Measurements from ENCODE around the gene SCAMP3.

Gene SCAMP3

DNA sequence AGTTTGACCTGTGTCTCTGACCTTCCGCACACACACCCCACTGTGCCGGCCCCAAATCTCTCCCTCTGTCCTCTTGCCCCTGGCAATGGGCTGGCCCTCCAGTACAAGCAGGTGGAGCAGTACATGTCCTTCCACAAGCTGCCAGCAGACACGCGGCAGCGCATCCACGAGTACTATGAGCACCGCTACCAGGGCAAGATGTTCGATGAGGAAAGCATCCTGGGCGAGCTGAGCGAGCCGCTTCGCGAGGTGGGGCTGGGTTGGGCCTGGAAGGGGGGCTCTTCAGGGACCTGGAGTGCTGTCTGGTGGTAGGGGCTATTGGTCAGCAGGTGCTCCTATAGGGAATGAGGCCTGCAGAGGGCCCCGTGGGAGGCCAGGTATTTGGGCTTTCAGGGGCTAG lies 22.9 kb upstream of the SCAMP3 start:
- no peak for DNase-seq

DNA sequence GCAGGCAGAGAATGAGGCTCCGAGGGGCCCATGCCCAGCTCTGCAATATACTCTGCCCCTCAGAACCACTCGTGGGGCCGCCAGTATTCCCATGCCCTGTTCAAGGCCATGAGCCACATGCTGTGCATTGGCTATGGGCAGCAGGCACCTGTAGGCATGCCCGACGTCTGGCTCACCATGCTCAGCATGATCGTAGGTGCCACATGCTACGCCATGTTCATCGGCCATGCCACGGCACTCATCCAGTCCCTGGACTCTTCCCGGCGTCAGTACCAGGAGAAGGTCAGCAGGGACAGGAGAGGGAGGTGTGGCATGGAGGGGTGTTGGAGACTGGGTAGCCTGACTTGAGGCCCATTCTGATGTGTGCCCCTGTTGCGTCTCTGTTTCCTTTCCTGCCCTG lies 22.3 kb upstream of the SCAMP3 start:
- no peak for DNase-seq

DNA sequence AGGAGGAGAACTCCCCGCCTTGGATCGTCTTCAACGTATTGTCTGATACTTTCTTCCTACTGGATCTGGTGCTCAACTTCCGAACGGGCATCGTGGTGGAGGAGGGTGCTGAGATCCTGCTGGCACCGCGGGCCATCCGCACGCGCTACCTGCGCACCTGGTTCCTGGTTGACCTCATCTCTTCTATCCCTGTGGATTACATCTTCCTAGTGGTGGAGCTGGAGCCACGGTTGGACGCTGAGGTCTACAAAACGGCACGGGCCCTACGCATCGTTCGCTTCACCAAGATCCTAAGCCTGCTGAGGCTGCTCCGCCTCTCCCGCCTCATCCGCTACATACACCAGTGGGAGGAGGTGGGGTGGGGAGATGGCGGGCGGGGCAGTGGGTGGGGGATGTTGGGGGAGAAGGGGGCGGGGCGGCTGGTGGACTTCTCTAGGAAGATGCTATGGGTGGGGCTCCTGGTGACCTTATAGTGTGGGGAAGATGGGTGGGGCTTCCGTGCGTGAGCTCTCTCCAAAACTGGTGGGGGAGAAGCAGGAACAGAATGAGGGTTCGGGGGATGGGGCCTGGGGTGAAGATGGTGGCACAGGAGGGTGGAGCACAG lies 20.4 kb upstream of the SCAMP3 start:
- DNase-seq, result no peak

DNA sequence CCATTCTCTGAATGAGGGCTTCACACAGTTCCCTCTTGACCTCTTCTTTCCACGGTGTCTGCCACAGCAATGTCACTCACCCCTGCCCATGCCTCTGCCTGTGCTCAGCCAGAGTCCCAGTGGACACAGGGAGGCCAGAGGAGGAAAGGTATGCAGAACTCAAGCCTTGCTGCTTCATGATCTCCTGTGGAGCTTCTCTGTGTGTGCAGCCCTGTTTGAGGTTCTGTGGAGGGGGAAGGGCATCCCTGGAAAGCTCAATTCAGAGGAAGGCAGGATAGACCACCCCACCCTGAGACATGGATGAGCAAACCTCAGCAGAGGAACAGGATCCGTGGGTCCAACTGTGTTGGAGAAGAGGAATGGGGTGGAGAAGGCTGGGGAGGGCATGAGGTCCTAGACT lies 17.1 kb upstream of the SCAMP3 start:
- no peak for DNase-seq

DNA sequence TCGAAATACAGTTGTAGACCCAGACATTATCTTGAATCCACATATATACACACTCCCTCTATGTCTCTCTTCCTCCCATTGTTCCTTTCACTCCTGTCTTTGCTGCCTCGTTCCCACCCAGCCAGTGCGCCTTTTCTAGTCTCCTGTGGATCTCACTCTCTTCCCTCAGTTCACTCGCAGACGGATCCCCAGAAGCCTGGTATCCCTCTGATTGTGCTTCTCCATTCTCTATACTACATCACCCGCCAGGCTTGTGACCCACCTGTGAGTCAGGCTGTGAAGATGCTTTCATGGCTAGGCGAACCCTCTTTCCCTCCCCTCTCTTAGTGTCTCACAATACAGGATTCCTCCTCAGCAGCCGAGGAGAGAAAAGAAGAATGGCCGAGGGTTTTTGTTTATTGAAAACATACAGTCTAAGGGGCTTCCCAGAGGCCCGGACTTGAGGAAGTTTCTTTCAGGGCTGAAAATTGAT lies 16.6 kb upstream of the SCAMP3 start:
- no peak for DNase-seq

DNA sequence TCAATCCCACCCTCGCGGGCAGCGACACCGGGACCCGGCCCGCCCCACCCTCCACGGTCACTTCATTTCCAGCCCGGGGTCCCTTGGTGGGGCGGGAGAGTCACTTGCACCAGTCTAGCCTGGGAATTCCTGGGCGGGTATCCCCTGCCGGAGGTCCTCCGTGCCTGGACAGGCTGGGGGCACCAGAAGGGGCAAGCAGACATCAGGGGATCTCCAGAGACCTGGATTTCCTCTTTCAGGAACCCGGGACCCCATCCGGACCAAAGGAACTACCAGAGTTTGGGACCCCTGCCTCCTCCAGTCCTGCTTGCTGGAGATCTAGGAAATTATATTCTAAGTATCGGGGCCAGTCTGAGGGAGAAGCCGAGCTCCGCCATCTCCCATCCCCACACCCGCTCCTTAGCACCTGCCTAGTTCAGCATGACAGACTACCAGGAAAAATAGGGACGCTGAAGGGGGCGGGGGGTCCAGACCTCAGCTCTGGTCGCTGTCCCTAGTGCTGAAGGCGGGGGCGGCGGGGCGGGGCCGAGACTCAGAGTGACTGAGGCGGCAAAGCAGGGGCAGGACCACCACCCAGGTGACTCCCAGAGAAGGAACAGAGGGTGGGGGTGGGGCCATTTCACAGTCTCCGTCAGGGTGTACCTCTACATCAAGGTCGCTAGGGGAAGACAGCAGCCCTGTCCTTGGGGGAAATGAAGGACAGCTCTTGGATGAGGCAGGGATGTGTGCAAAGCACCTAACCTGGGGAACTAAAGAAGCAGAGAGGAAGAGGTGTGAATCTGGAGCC lies 15.9 kb upstream of the SCAMP3 start:
- DNase-seq, result peak; percentile 88

DNA sequence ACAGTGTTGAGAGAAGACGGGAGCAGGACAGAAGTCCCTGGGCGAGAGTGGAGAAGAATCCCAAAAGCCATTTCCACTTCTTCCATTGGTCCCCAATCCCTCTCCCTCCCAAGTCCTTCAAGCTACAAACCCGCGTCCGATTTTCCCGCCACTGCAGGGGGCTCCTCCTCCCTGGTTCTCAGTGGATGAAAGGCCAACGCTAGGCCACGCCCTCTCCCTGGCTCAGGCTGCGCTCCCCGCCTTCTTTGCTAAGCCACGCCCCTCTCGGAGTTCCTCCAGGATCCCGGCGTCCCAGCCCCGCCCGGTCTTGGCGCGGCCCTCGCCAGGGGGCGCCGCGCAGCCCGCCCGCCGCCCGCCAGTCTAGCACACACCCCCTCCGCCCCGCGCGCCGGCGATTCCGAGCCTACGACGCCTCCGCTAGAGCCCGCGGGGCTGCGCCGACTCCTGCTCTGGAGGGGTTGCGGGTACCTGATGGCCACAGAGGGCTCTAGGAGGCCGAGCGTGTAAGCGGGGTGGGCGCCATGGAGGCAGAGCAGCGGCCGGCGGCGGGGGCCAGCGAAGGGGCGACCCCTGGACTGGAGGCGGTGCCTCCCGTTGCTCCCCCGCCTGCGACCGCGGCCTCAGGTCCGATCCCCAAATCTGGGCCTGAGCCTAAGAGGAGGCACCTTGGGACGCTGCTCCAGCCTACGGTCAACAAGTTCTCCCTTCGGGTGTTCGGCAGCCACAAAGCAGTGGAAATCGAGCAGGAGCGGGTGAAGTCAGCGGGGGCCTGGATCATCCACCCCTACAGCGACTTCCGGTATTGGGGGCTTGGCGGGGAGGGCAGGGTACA lies 15.1 kb upstream of the SCAMP3 start, which contains the start of gene HCN3:
HCN3 (plus strand) TSS at position 394 of the 832 bp plus-strand sequence; CDS start at position 522, 128 bp downstream.
- DNase-seq, result peak; percentile 98

DNA sequence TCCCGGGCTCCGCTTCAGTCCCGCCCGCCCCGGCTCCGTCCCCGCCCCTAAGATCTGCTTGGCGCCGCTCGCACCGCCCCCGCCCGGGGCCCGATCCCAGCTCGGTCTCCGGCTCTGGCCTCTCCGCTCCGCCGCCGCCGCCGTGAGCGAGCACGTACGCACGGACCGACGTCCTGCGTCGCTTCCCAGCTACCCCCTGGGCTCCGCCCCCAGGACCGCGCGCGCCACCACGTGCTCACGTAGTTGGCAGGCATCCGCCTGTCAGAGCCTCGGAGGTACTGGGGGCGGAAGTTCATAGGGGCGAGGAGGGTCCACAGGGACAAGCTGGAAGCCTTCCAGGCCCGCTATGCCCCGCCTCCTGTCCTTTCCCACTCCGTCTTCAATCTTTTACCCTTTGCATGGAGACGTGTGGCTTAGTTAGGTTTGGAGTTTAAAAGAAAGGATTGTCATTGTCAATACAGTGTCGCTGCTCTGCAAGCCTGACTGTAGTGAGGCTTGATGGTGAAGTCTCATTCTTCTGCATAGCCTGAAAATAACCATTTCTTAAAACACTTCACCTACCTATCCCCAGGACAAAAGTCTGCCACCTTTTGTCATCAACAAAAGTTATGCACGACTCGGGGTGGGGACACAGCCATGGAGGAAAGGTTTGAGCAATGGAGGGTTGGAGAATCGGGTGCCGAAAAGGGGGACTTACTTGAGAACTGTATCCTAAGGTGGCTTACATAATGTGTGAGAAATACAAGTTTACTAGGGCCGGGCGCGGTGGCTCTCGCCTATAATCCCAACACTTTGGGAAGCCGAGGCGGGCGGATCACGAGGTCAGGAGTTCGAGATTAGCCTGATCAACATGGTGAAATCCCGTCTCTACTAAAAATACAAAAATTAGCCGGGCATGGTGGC lies 11.4 kb upstream of the SCAMP3 start, which contains the start of gene CLK2:
CLK2 (minus strand) TSS at position 162 of the 903 bp plus-strand sequence. CDS start 2,527 bp downstream, outside the sequence.
- DNase-seq, result peak; percentile 97

DNA sequence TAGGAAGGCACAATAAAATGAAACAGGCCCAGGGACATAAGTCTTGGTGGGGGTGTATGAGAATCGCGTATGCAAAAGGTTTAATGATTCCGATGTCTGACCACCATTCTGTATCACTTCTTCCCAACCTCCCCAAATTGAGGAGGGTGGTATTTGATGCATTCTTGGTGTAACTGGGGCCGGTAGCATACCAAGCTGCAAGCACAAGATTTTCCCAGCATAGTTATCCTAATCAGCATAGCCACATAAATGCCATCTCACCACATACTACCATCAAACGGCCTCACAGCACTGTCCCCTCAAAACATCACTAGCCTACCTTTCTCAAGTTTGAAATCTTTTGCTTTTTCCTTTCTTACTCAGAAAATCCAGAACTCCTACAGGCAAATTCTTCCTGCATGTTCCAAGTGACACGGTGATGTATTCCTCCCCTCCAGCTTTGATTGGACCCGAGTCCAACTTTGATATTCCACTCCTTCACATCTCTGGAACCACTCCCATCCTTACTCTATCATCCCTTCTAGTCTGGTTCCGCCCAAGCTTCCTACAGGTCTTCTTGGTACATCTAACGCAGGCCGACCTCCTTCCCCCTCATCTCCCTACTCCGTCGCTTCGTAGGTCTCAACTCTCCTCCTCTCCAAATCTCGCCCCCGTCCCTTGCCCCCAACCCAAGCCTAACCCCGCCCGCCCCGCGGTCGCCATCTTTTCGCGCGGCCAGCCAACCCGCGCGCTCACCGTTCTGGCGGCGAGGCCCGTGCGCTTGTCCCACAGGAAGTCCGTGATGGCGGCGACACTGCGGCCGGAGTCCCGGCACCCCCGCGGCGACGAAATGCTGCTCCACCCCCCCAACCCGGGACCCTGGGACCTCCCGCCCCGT lies 10.5 kb upstream of the SCAMP3 start:
- DNase-seq, result peak; percentile 70

DNA sequence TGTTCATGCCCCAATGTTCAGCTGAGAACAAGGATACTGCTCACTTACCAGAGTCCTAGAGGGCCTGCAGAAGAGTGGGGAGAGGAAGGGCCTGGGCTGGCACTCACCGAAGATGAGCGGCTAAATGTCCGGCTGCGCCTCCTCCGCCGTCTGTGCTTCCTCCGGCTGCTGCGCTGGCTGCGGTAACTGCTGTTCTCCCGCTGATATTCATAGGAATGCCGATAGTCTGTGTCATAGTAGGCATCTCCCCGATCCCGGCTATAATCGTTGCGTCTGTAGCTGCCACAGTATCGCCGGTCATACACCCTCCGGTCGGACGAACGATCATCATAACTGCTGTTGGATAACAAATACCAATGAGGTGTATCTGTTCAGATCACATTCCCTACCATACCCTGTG lies 7.2 kb upstream of the SCAMP3 start:
- no peak for DNase-seq

DNA sequence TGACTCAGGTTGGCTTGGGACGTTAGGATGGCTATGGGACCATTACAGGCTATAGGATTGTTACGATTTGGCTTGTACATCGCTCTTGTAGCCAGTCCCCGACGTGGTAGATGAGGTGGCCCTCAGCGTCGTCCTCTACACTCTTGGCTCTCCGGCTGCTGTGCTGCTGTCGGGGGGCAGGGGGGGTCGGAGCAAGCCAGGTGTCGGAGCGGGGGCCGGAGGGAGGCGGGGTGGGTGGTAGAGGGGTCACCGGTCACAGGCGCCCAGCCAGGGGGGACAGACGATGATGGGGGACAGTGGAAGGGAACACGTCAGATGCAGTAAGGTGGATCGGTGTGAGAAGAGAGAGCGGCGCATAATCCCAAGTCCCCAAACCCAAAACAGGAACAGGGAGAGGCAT lies 6.5 kb upstream of the SCAMP3 start:
- DNase-seq, result no peak

DNA sequence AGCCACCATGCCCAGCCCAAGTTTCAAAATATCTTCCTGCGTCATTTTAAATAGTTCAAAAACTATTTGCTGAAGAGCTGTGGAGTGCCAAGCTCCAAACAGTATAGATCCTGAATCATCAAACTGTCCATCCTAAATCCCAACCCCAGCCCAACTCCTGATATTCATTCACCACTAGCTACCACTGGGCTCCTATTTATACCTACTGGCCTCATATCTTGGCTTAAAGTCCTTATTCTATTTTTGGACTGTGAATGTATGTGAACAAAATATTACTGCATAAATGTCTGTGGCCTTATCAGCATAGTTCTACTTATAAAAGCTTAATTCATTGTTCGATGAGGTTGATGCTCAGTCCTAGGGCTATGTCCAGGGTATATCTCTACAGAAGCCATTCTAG lies 5.2 kb upstream of the SCAMP3 start:
- no peak for DNase-seq

DNA sequence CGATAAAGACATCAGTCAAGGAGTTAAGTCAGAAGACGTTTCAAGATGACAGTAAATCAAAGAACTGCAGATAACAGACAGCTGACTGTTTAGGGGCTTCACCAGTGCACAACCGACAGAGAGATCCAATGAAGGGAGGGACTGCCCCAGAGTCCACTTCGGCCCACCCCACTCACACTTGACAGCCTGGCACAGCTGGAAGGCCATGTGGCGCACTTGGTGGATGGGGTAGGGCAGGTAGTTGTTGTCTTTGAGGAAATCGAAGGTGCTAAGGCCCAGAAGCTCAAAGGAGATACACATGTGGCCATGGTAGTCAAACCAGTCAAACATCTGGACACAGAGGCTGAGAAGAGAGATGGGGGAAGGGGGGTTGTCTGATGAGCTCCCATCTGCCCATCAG lies 4.4 kb upstream of the SCAMP3 start:
- DNase-seq, result no peak

DNA sequence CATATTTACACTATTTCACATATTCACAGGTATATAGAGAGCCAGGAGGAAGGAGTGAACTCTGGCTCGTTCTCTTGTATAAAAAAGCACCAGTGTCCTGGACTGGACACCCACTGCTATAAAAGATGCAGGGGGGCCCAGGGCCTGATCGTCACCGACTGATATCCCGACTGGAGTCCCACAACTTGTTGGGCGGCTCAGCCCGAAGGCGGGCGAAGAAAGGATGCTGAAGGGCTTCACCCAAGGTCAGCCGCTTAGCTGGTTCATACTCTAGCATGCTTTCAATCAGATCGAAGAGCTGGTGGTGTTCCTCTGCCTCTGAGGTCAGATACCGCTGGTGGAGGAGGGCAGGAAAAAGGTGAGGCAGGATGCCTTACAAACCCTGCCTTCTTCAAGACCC lies 907 bp upstream of the SCAMP3 start:
- DNase-seq, result no peak

DNA sequence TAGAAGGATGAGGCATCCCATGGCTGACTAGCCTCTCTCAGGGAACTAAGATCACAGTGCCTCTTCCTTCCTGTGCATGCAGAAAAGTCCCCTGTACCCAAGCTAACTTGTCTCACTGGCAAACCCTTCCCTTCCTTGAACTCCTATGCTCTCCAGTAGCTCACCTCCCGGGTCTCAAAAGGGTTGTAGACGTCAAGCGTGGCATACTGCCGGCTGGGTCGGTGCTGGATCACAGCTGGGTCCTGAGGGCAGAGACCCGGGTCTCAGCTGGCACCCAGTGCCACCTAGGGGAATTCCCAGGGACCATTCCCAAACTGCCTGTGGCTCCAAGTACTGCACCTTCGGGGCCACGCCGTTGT lies 688 bp downstream of the SCAMP3 start:
- no peak for DNase-seq

DNA sequence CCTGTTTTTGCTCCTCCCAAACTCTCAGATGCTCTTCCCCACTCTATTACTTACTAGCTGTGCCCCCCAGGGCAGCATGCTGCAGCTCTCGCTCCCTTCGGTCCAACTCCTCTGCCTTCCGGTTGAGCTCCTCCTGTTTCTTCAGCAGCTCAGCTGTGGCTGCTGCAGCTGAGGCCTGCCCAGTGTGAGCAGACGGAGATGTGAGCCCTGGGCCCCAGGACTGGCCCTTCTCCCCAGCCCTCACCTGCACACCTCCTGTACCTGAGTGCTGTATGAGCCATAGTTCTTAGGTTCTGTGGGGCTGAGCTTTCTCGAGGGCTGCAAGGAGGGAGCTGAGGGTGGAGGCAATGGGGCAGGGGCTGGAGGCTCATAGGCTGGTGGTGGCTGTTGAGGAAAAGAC lies 1.9 kb downstream of the SCAMP3 start:
- no peak for DNase-seq

DNA sequence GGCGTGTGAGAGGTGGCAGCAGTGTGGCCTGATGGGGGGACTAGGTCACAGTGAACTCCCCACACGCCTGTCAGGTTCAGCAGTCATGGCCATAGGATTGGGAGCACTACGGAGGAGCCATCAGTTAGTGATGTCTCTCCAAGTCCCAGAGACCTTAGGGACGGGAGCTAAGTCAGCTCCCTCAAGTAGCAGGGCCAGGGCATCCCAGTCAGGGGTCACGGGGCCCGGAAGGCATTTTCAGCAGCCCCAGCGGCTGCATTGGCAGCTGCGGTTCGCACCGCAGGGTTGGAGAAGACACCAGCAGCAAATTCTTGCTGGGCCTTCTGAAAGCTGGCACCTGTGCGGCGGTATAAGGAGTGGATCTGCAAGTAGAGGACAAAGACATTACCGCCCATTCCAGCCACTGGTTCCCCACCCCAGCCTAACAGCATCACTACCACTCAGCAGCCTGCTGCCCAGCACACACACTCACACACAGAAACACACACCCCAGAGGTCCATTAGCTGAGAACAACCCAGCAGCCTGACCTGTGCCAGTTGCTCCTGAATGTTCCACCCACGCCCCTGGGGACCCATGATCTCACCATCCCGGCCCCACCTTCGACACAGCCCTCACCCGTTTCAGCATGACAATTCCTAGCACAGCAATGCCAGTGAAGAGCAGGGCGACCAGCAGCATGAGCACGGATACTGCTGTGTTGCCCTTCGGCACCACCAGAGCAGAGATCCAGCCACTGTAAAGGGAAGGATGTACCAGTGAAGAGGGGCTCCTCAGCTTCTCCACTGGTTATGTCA lies 5.9 kb downstream of the SCAMP3 start:
- DNase-seq, result no peak

DNA sequence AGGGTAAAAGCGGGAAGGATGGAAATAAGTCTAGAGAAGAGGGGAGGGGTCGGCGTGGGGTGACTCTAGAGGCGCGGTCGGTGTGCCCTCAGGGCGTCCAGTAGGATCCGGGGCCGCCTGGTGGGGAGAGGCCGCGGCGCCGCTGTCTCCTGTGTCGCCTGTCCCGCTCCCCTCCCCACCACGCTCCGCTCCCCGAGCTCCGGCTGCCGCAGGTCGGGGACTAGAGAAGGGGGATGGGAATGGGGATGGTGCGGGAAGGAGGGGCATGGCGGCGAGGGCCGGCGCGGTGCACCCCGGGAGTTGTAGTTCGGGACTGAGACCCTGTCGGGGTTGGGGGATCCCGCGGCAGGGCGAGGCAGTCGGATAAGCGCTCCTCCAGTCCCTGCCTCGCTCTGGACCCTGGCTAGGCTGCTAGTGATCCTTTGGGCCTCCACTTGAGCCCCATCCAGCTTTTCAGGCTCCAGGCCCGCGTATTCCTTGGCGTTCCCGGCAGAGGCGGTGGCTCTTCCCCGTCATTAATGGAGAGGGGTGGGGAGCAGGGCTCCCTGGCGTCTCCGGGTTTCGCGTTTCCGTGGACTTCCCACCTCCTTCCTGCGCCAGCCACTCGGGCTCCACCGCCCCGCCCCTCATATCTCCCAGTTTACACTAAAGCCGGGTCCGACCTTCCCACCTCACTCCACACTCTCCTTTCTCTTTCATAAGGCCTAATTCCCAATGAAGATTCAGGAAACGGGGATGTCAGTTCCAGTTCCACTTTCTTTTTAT lies 6.7 kb downstream of the SCAMP3 start, which contains the start of gene ENTREP3:
ENTREP3 (minus strand) TSS at position 241 of the 765 bp plus-strand sequence. CDS start 606 bp downstream, outside the sequence.
- peak; percentile 74 for DNase-seq

DNA sequence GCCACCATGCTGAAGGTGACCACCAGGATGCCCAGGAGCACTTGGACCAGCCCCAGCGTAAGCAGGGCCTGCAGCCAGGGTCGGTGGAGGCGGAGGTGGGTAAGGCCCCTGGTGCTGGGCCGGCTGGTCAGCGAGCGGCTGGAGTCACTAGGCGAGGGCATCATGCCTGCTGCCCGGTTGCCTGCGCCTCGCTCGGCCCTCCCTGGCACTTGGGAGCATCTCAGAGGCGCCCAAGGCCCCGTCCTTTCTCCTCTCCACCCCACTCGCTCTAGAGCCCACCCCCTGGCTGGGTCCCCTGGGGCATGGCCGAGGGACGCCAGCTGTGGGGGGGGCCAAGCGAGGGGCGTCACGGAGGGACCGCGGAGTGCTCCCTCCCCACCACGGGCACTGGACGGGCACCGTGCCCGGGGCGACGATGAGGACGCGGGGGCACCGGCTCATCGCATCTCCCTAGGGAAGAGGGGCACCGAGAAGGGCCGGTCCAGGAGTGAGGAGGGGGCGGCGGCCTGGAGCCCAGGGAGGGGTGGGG lies 7.4 kb downstream of the SCAMP3 start:
- no peak for DNase-seq

Measured in COR-L47 (cell line).